CD4-positive, alpha-beta T cell treated with Interleukin-21 for 1 hour (primary cell): ENCODE data around the gene GSC.
"Not testable (repeated sequence)": the region's sequence is repeated elsewhere in the genome, so short reads cannot be mapped to it uniquely, and the experiment has no call there.

ENCODE experiments used
- DNase-seq: peaks from one replicate; pipeline ENCODE4 v3.0.0-alpha.2; 2020

GSC gene

DNA sequence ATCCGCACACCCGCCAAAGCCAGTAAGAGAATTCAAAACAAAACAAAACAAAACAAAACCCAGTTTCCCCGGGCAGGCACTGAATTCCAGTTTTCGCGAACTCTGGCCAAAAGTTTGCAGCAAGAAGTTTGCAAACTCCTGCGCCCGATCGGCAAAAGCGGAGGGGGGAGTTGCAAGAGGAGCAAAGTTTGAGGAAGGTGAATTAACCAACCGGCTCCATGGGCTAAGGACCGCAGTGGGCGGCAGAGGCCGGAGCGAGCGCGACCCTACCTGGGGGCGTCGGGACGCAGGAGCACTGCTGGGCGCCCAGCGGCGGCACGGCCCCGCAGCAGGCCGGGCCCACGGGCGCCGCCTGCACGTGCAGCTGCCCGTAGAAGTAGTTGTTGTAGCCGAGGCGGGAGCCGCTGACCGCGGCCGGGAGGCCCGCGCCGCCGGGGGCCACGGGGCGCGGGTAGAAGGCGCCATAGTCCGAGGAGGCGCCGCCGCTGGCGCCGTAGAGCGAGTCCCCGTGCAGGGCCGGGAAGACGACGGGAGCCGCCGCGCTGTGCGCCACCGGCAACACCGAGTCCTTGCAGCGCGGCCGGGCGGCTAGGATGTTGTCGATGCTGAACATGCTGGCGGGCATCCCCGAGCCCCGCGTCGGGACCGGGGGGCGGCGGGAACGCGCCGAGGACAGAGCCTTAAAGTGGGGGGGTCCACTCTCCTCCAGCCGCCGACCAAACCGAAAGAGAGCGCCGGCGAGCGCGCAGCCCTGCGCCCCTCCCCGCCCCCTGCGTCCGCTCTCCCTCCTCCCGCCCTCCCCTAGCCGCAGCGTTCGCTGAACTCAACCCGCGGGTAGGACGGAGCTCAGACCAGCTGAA lies at the start of gene GSC:
TSS of gene GSC (minus strand) at position 723 of the 860 bp plus-strand sequence. CDS start at position 625, 98 bp downstream.
- DNase-seq = no peak

DNA sequence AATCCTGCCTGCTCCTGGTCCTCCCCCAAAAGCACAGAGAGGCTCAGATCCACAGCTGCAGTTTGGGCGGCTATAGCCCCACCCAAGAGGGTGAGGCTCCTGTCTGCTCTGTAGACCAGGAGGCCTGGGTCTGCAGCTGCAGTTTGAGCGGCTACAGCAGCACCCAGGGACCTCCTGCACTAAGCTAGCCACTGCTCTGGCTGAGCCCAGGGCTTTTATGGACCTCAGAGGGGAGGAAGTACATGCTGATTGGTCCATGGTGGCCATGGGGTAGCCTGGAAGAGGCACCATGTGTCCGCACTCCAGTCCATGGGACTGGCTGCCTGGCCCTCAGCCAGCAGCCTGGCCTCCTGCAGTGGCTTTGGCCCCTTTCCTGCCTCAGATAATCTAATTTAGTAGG lies 49.6 kb upstream of the GSC start:
- DNase-seq = no peak

DNA sequence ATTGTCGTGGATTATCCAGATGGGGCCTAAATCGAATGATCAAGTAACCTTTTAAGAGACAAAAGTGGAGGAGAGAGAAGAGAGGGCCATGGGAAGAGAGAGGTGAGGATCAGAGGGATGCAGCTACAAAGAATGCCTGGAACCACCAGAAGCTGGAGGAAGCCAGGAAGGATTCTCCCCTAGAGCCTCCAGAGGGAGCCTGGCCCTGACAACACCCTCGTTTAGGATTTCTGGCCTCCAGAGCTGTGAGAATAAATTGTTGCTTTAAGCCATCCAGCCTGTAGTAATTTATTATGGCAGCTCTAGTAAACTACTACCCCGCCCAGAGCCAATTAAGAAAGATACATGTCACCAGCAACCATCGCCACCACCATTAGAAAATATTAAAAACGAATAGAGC lies 46.2 kb upstream of the GSC start:
- DNase-seq = no peak

DNA sequence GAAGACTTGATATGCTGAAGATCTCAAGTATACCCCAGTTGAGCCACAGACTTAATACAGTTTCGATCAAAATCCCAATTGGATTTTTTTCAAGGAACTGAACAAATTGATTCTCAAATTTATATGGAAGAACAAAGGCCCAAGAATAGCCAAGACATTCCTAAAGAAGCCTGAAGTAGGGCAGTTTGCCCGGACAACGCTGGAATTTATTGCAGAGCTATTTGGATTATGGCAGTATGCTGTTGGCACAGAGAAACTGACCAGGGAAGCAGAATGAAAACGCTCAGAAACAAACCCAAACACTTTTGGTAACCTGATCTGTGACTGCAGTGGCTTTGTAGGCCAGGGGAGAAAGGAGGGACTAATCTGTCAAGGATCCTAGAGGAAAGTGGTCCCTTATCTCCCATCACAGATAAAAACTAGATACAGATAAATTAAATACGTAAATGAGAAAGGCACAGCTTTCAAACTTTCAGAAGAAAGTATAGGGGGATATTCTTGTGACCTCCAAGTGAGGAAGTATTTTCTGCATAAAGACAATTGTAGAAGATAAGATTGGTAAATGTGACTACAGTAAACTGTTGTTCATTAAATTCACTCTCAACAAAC lies 35.9 kb upstream of the GSC start:
- no peak for DNase-seq

DNA sequence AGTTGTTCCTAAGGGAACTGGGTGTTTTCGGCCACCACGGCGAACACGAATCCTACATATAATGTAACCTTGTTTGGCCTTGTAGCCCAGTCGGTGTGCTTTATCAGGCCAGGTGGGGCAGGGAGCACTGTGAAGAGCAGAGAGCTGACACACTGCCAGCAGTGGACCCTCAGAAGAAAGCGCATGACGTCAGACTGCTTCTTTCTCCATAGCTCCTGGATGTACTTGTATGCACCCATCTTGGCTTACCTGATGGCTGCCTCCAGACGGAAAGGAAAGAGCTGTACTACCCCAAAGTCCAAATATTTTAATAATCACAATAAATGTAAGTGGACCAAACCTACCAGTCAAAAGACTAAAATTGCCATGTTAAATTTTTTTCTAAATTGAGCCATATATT lies 31.3 kb upstream of the GSC start:
- DNase-seq = no peak

DNA sequence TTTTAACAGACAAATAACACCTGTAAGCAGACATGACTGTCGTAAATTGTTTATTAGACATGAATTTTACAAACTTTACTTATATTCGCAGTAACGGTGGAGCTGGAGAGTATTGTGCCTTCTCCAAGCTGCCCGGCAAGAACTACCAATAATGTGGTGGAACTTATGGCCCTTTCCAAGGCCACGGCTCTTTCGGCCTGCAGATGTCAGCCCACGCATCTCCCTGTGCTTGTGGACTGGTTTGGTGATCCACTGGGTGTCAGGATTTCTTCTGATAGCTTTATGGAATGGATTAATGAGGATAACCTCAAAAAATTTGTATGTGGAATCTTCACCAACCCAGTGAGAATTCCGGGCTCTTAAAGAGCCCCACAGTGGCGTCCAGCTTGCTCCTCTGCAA lies 30.9 kb upstream of the GSC start:
- DNase-seq = not testable (repeated sequence)

DNA sequence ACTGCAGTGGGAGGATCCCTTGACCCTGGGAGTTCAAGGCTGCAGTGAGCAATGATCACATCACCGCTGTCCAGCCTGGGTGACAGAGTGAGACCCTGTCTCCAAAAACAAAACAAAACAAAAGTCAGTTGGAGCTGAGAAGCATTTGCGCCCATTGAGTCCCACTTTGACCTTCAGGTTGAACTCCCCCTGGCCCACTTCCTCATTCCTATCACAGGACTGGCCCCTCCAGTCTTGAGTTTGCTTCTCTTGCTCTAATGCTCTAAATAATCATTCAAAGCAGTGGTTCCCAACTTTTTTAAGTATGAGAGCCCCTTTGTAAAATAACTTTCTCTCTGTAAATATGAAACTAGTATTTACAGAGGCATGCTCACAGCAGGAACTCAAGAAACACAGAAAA lies 28.0 kb upstream of the GSC start:
- no peak for DNase-seq

DNA sequence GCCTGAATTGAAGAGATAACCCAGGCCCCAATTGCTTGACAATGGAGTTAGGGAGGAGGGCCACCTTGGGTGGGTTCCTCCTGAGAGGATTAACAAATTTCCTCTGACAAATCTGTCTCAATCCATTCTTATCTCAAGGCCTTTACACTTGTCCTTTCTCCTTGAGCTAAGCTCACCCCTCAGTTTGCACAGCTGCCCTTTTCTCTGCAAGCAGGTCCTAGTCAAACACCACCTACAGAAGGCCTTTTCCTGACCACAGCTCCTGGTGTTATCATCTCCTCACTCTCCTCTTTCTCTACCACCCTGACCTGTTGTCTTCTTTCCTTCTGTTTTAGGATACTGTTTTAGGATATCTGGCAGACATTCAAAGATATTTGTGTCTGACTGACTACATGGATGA lies 26.4 kb upstream of the GSC start:
- DNase-seq = no peak

DNA sequence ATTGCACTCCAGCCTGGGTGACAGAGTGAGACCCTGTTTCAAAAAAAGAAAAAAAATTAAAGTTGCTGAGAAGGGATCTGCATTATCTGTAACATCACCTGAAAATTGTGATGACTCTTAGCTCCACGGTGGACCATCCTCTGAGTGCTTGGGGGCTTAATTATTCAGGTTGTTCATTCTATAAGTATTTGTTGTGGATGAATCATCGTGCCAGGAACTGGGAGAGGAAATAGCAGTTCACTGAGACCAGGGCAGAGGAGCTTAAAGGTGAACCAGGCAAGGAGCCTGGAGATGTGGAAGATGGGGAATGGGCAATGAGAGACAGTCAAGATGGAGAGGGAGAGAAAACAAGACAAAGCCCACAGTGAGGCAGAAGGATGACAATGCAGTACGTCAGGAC lies 25.5 kb upstream of the GSC start:
- DNase-seq = no peak

DNA sequence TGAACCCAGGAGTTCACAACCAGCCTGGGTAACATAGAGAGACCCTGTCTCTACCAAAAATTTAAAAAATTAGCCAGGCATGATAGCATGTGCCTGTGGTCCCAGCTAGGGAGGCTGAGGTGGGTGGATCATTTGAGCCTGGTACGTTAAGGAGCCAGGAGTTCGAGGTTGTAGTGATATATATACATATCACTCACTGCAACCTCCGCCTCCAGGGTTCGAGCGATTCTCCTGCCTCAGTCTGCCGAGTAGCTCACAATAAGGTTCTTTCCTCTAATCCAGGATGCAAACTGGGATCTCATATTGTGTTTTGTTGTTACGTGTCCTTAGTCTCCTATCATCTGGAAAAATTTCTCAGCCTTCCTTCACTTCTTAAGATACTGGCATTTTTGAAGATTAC lies 24.0 kb upstream of the GSC start:
- DNase-seq = no peak

DNA sequence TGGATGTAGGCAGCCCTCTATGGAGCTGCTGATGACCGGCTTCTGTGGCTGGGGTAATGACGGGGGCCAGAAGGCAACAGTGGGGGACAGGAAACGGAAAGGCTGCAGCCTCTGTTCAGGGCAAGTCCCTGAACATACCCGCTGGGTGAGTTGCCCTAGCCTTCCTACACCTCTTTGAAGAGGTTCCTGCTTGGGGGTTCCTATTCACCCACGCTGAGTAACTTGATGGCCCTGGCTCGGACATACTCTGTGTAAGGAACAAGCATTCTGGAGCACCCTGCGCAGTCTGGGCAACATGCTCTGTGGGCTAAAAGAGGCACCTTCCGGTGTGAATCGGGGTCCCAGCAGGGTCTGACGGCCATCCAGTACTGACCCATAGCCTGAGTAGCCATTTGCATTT lies 17.7 kb upstream of the GSC start:
- DNase-seq = no peak

DNA sequence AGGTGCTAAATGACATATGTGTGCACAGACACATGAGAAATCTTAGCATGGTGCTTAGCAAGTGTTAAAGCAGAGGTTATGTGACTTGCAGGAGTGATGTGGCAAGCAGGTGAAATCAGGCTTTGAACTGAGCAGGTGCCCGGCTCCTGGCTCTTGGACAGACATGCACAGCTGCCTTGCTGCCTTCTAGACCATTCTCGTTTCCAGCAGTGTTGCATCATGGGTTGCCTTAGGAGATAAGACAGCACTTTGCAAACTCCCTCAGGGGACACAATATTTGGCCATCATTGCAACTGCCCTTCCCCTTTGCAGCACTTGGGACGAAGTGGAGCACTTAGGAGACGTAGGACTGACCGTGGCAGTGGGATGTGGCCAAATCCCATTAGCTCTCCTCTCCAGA lies 17.2 kb upstream of the GSC start:
- DNase-seq = no peak

DNA sequence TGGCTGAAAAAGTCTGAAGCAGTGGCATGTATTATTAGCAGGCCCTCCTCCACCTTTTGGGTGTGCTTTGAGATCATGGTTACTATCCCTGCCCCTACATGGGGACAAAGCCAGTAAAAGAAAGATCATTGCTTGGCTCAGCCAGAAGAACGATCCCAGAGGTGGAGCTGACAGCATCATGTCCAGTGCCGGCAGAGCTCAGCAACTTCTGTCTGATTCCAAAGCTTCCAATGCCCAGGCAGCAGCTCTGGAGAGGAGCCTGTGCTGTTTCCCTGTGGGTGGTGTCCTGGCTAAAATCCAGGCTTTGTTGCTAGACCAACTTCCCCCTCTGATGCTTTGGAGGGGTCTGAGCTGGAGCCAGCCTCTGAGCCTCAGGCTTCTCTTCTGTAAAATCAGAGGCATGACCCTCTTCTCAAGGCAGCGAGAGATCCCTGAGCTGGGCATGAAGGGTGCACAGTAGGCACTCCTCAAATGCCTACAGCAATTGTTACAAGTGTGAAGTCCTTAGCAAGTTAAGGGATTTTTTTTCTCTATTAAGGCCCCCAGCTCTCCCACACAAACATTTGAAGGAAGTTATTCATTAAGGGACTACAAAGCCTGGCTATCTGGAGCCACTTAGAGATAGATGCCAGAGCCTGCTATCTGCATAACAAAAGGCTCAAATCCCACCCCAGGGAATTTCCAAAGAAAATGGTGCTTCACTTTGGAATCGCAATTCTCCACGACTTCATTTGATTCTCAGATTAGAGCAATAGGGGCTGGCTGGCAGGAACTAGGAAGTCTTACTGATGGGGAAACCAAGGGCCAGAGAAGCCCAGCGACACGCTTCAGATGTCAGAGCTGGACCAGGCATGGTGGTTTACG lies 10.9 kb upstream of the GSC start:
- no peak for DNase-seq

DNA sequence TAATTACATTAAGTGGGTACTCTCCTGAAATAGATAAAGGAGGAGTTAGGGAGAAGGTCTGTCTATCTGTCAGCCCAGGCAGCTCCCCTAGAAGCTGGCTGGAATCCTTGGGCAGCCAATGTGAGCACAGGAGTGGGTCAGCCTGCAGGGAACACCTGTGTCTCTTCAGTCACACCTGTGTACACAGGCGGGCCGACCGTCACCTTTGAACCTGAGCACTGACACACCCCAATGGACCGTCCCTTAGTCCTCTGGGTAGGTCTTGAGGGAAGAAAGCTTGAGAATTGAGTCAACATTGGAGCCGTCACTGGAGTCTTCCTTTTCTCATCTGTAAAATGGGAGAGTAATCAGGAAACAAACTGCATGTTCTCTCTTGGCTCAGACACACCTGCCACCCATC lies 9.8 kb upstream of the GSC start:
- no peak for DNase-seq

DNA sequence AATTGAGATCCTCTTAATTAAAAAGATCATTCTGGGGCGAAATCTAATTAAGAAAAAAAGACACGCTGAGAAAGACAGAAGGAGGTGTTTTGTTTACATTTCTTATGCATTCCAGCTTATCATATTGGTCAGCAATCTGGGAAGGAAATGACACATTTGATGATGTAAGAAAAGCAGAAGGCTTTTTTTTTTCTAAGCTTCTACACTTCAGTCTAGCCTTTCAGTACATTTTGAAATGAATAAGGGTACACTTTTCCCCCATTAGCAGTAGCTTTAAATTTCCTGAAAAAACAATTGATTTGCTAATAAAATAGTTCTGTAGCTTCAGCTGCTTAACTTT lies 5.9 kb upstream of the GSC start:
- no peak for DNase-seq

DNA sequence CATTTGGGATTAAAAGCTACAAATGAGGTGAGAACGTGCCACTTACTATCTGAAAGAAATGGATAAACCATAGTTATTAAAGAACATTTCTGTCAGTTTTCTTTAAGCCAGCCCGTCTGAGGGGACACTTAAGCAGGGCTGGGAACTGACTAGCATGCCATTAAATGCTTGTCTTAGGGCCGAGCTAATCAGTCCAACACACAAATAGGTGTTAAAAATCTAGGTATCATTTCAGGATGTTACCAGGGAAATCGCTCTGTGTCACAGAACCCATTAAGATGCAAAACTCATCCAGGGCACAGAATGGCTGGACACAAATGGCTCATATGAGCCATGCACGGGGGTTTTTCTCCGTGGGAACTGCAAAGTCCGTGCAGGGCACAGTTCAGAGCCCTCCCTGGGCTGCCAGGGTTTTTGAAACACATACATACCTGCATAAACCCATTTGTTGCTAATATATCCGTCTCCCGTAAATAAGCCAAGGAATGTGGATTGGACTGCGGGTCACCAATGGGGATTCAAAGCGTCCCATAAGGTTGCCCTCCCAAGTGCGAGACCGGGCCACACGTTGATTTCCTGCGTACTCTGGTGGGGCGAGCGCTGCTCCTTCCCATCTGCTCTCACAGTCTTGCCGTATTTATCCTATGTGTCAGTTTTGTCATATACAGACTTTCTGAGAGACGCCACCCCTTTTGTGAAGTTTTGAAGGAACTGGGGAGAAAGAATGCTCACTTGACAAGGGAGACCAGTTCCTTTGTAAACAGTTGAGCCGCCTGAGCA lies 5.4 kb upstream of the GSC start:
- no peak for DNase-seq

DNA sequence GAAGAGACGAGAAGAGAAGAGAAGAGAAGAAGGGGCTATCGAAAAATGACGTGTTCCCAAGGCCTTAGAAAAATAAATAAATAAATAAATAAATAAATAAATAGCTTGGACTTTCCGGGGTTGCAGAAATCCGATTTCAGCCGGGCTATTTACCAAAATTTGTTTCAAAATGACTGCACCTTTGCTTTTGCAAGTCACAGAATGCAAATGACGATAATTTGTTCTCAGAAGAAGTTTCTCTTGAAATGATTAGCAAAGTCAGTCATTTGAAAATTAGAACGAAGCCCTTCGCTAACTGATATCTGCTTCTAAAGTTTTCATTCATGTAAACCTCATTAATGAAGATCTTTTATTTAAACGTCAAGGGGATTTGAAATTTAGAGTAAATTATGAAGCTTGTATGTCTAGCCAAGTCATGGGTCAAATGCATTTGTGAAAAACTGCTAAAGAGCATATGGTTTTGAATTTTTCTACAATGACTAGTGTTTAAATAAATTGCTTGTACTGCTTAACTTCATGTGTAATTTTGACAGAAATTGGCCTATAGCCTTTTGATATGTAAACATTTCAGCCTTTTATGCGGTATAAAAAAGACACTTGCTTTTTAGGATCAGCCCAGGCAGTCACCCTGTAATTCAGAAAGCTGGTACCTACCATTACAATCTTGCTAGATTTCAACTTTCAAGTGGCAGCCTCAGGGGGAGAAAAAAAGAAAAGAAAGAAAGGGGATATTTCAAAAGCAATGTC lies 4.6 kb upstream of the GSC start:
- DNase-seq = no peak

DNA sequence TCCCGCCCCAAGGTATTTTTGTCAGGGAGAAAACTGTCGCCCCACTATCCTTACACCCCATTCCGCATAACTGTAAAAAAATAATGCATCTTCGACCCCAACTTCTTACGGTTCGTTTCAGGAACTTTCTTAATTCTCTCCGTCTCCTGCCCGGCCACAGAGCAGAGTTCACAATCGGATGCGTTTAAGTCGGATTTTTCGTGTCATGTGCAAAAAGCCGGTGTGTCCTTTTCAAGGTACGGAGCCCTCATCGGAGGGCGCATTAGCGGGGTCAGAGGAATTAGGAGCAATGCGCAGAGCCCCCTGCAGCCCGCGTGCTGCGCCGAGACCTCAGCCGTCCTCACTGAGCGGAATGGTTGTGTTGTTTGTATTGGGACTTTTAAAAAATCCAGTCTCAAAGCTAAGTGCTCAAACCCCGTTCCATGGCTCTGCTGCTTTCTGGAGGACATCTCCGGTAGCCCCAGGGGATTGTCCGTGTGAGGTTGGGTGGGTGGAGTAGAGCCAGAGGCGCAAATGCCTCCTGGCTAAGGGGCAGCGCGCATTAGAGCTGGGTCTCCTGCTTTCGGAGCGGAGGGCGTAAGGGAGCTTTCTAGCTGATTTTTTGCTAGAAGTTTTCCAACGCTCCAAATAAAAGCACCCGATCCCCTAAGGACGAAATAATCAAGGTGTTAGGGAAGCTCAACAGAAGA lies 3.9 kb upstream of the GSC start:
- DNase-seq = no peak

DNA sequence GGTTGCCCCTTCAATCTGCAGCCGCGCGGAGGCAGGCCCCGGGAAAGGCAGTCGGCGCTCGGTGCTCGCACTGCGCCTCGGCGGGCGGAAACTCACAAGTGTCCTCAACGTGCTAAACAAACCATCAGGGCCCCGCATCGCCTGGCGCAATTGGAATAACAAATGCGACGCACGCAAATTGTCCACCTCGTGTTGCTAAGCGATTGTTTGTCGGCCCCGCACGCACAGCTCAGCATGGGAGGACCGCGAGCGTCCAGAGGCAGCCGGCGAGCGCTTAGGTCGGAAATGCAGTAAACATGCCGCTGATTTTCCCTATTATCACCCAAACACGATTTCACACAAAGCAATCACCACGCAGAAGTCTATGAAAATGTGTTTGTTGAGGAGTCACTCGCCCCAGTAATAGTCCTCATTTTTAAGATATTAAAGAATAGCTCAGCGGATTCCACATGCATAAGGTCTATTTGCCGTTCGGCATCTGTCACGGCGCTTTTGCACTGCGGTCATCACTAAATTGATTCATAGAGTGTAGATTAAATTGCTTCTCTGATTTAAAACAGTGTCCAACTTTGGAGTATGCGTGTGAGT lies 3.2 kb upstream of the GSC start:
- DNase-seq = no peak

DNA sequence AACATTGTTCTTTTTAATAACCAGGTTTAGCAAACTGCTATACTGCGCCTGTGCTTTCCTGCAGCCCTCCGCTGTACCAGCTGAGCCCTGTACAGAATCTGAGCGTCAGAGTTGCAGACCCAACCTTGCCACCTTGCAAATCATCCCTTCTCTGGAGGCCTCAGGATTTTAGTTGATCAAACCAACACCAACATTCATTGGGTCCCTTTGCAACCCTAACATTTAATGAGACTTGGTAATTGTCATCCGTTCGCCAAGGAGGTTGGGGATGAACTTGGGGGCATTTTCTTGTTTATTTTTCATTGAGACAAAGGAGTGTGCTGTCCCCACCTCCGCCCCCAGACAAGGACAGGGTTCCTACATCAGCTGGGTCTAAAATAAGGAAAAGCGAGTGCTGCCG lies 2.6 kb upstream of the GSC start:
- no peak for DNase-seq

DNA sequence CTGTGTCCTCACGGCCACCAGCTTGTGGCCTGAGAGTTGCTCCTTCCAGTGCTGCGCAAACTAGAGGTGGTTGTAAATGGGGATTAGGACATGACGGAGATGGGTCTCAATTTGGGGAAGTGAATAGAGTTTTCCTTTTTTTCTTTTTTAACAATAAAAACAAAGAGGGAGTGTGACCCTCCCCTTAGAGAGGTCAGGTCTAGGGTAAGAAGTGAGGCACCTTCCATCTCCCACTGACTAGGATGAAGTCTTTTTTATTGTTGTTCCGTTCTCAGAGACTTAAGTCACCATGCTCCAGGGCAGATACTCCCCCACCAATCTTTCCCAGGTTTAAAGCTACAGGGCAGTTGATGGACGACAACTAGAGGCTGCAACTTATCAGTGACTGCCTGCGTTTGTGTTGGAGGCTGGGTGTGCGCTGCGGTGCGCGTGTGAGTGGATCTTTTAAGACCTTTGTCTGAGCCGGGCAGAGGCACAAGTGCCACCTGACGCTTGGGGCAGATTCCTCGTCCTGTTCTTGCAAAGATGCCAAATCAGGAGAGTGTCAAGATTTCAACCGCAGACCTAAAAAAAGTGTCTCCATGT lies 2.1 kb upstream of the GSC start:
- no peak for DNase-seq
